ENCODE results near the gene C1orf52. TPM values are rescaled to one million over a fixed set of nuclear protein-coding genes. Genes with fewer than 3 reads are reported as not detected.

C1orf52 gene
- total and polyA plus RNA-seq, 2 of the 13 experiments (the other 11 are each of a cell fraction or from before 2014, with no cell fraction given): 19.4 to 27.4 TPM

- no peak for TF ChIP-seq CAMTA2 (CRISPR knock-in tag; IDR thresholded peaks at IDR 0.05; ENCODE audit: borderline replicate concordance)
- no peak; the same call in none of the 2 replicates for TF ChIP-seq ATF7-NPFF (CRISPR knock-in tag; IDR thresholded peaks at IDR 0.05; ENCODE audit: low read depth)
- TF ChIP-seq PTBP1 (IDR thresholded peaks at IDR 0.05; ENCODE audit: low read depth, low read length, poor library complexity, severe bottlenecking): no peak
- no peak for TF ChIP-seq MBD4 (IDR thresholded peaks at IDR 0.05; ENCODE audit: borderline replicate concordance, low read length)
- TF ChIP-seq ZNF891 (CRISPR knock-in tag; IDR thresholded peaks at IDR 0.05): no peak
- TF ChIP-seq ZNF720 (CRISPR knock-in tag; IDR thresholded peaks at IDR 0.05): no peak
- TF ChIP-seq, protein P1, sequence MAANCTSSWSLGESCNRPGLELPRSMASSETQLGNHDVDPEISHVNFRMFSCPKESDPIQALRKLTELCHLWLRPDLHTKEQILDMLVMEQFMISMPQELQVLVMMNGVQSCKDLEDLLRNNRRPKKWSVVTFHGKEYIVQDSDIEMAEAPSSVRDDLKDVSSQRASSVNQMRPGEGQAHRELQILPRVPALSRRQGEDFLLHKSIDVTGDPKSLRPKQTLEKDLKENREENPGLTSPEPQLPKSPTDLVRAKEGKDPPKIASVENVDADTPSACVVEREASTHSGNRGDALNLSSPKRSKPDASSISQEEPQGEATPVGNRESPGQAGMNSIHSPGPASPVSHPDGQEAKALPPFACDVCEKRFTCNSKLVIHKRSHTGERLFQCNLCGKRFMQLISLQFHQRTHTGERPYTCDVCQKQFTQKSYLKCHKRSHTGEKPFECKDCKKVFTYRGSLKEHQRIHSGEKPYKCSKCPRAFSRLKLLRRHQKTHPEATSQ (CRISPR knock-in tag; IDR thresholded peaks at IDR 0.05; ENCODE audit: borderline replicate concordance): no peak
- TF ChIP-seq GTF2F1 (IDR thresholded peaks at IDR 0.05; ENCODE audit: low read length): no peak
- no peak for TF ChIP-seq HDAC6 (IDR thresholded peaks at IDR 0.05; ENCODE audit: low read depth, low read length)
- TF ChIP-seq, protein P2, sequence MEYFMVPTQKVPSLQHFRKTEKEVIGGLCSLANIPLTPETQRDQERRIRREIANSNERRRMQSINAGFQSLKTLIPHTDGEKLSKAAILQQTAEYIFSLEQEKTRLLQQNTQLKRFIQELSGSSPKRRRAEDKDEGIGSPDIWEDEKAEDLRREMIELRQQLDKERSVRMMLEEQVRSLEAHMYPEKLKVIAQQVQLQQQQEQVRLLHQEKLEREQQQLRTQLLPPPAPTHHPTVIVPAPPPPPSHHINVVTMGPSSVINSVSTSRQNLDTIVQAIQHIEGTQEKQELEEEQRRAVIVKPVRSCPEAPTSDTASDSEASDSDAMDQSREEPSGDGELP (IDR thresholded peaks at IDR 0.05; ENCODE audit: borderline replicate concordance, low read depth): no peak
- no peak for TF ChIP-seq NR2F6 (IDR thresholded peaks at IDR 0.05)
- no peak for TF ChIP-seq NR2F6 (CRISPR knock-in tag; IDR thresholded peaks at IDR 0.05)
- TF ChIP-seq ZNF510 (CRISPR knock-in tag; IDR thresholded peaks at IDR 0.05; ENCODE audit: low read depth): no peak
- TF ChIP-seq, protein P3, sequence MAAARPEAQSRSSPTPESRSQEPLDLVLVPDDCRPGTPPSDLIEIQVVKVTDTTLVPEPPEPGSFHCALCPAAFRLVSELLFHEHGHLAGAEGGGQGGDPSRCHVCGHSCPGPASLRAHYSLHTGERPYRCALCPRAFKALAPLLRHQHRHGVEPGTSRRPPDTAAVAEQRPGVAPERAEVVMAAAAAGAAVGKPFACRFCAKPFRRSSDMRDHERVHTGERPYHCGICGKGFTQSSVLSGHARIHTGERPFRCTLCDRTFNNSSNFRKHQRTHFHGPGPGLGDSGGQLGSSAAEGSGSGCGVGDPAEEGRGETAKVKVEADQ (CRISPR knock-in tag; IDR thresholded peaks at IDR 0.05; ENCODE audit: borderline replicate concordance): no peak
- TF ChIP-seq, protein P4, sequence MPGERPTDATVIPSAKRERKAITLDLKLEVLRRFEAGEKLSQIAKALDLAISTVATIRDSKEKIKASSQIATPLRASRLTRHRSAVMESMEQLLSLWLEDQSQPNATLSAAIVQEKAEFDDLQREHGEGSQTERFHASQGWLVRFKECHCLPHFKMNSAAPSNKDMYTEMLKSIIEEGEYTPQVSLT (CRISPR knock-in tag; IDR thresholded peaks at IDR 0.05; ENCODE audit: borderline replicate concordance, low read depth): no peak
- no peak for TF ChIP-seq ZNF432 (CRISPR knock-in tag; IDR thresholded peaks at IDR 0.05; ENCODE audit: borderline replicate concordance)
- no peak; the same call in 1 of the 2 replicates for TF ChIP-seq KDM5B (CRISPR knock-in tag; IDR thresholded peaks at IDR 0.05; ENCODE audit: borderline replicate concordance)
- TF ChIP-seq CC2D1A (CRISPR knock-in tag; IDR thresholded peaks at IDR 0.05): no peak
- peak; percentile 68 for TF ChIP-seq PBX2 (CRISPR knock-in tag; IDR thresholded peaks at IDR 0.05)
- no peak for TF ChIP-seq HNF1B (CRISPR knock-in tag; IDR thresholded peaks at IDR 0.05)
- no peak for TF ChIP-seq DNMT3B (CRISPR knock-in tag; conservative IDR thresholded peaks at IDR 0.05)
- TF ChIP-seq ZNF235 (CRISPR knock-in tag; IDR thresholded peaks at IDR 0.05; ENCODE audit: borderline replicate concordance): 0 out of 2 replicates have a peak, but pooled peaks have one; percentile 36
- TF ChIP-seq ZNF253 (CRISPR knock-in tag; IDR thresholded peaks at IDR 0.05; ENCODE audit: borderline replicate concordance): no peak
- no peak for TF ChIP-seq JUN (CRISPR knock-in tag; IDR thresholded peaks at IDR 0.05)
Observed at GRCh38 chr1:85200463-85201339, 58.8 kb downstream of the C1orf52 start, which contains the start of gene SYDE2 (continued).

Measured in HepG2 (cell line).